Mucosa of descending colon (tissue), 3 donors: ENCODE data around the gene KCTD16. TPM values are rescaled to one million over a fixed set of nuclear protein-coding genes. Genes with fewer than 3 reads are reported as not detected.
A peak's percentile ranks its signal among the peaks of the same experiment; 100 is the strongest.

Source experiments
- ATAC-seq: fragments of 200-7000 bp; cut with Tn5 transposase; one replicate; pipeline ENCODE4 v1.9.1; 2020; ENCODE audit warnings: mild to moderate bottlenecking, moderate library complexity
- DNase-seq, 3 donors: peaks; one replicate each; pipeline ENCODE4 v3.0.0-alpha.2; 2020
- H3K36me3 ChIP-seq: fragments of 200-600 bp; one replicate; pipeline ENCODE4 v1.8.0; 2021; ENCODE audit warnings: low read depth, mild to moderate bottlenecking
- H3K4me1 ChIP-seq: fragments of 200-600 bp; one replicate; pipeline ENCODE4 v1.8.0; 2021; ENCODE audit warnings: low read depth, mild to moderate bottlenecking
- H3K4me3 ChIP-seq: fragments of 200-600 bp; one replicate; pipeline ENCODE4 v1.8.0; 2021; ENCODE audit warnings: mild to moderate bottlenecking
- H3K9me3 ChIP-seq: fragments of 200-600 bp; one replicate; pipeline ENCODE4 v1.8.0; 2021; ENCODE audit warnings: mild to moderate bottlenecking
- CTCF ChIP-seq: fragments of 200-600 bp; IDR thresholded peaks from one replicate; pipeline ENCODE4 v1.8.0; 2022; ENCODE audit warnings: antibody characterized with exemption, mild to moderate bottlenecking
- intact Hi-C, 2 donors: fragments of 100-400 bp; cut with DNase I in 1 of 2; cut with micrococcal nuclease in 1 of 2; formaldehyde crosslinking; loops; one replicate each; pipeline versions ENCODE4 v1.11.0 to v1.11.1; 2022; cut with DNase I, micrococcal nuclease
- total RNA-seq, 3 donors: library from RNA; stranded (reverse); fragmentation: NEBNext Ultra II Directional in 2 of 3; extraction: Animal tissue kit (Norgen Biotek cat#: 25700) in 2 of 3; gene quantifications; one replicate each; pipeline versions ENCODE4 v1.2.1 to v1.2.4, GENCODE V29; 2021 to 2023
- donor health status: DM: no; HTN: no; CAD: no; lungs with moderate emphysema.
- donor health status: DM: no; HTN: no; CAD: no.
- donor health status: DM: no; HTN: yes; CAD: no.

Gene KCTD16
- total RNA-seq, 3 donors from 2014 or later, result 0.07 to 0.22 (median 0.12) TPM

GRCh38 chr5:144433893-144434292 is 263.2 kb downstream of the KCTD16 start:
- DNase-seq (no peak), ATAC-seq (peak; percentile 86)
- TF ChIP-seq CTCF, result no peak
- Histone ChIP-seq H3K9me3 (no peaks in the 10 kb centered on the region), H3K4me3 (no peak overlapping the region), H3K36me3 (no peaks in the 10 kb centered on the region), H3K4me1 (peaks cover 6% of the 10 kb centered on the region)
- intact Hi-C loops, result no loop called here

GRCh38 chr5:144436007-144436406 is 265.3 kb downstream of the KCTD16 start:
- Histone ChIP-seq H3K4me3 (no peak overlapping the region), H3K4me1 (peaks cover 6% of the 10 kb centered on the region), H3K9me3 (no peaks in the 10 kb centered on the region), H3K36me3 (no peaks in the 10 kb centered on the region)
- DNase-seq (no peak), ATAC-seq (no peak)
- no peak for TF ChIP-seq CTCF
- intact Hi-C loops, result no loop called here

- TF ChIP-seq CTCF, result no peak
- H3K4me1 ChIP-seq, result peaks cover 6% of the 10 kb centered on the region
- no peaks in the 10 kb centered on the region for H3K9me3 ChIP-seq
- intact Hi-C loops, result no loop called here
- DNase-seq (no peak), ATAC-seq (no peak)
- no peaks in the 10 kb centered on the region for H3K36me3 ChIP-seq
- H3K4me3 ChIP-seq, result no peak overlapping the region
These were observed 267.6 kb downstream of the KCTD16 start for GRCh38 chr5:144438237-144438636.

- H3K4me3 ChIP-seq, result no peak overlapping the region
- intact Hi-C loops, result no loop called here
- no peaks in the 10 kb centered on the region for H3K4me1 ChIP-seq
- no peaks in the 10 kb centered on the region for H3K9me3 ChIP-seq
- ATAC-seq (no peak), DNase-seq (no peak)
- TF ChIP-seq CTCF, result no peak
- no peaks in the 10 kb centered on the region for H3K36me3 ChIP-seq
These were observed 277.8 kb downstream of the KCTD16 start for GRCh38 chr5:144448457-144448856.

GRCh38 chr5:144451187-144451973 is 280.7 kb downstream of the KCTD16 start:
- Histone ChIP-seq H3K9me3 (no peaks in the 10 kb centered on the region), H3K36me3 (no peaks in the 10 kb centered on the region), H3K4me3 (no peak overlapping the region), H3K4me1 (no peaks in the 10 kb centered on the region)
- no peak for TF ChIP-seq CTCF
- intact Hi-C loops, result no loop called here
- ATAC-seq (no peak), DNase-seq (no peak)
